Mucosa of descending colon (tissue), 3 donors: ENCODE data around the gene ZNF3. TPM values are rescaled to one million over a fixed set of nuclear protein-coding genes. Genes with fewer than 3 reads are reported as not detected.
A peak's percentile ranks its signal among the peaks of the same experiment; 100 is the strongest.

Experiments
- ATAC-seq: fragments of 200-7000 bp; cut with Tn5 transposase; one replicate; pipeline ENCODE4 v1.9.1; 2020; ENCODE audit warnings: mild to moderate bottlenecking, moderate library complexity
- DNase-seq, 3 donors: peaks; one replicate each; pipeline ENCODE4 v3.0.0-alpha.2; 2020
- H3K36me3 ChIP-seq: fragments of 200-600 bp; one replicate; pipeline ENCODE4 v1.8.0; 2021; ENCODE audit warnings: low read depth, mild to moderate bottlenecking
- H3K4me1 ChIP-seq: fragments of 200-600 bp; one replicate; pipeline ENCODE4 v1.8.0; 2021; ENCODE audit warnings: low read depth, mild to moderate bottlenecking
- H3K4me3 ChIP-seq: fragments of 200-600 bp; one replicate; pipeline ENCODE4 v1.8.0; 2021; ENCODE audit warnings: mild to moderate bottlenecking
- H3K9me3 ChIP-seq: fragments of 200-600 bp; one replicate; pipeline ENCODE4 v1.8.0; 2021; ENCODE audit warnings: mild to moderate bottlenecking
- CTCF ChIP-seq: fragments of 200-600 bp; IDR thresholded peaks from one replicate; pipeline ENCODE4 v1.8.0; 2022; ENCODE audit warnings: antibody characterized with exemption, mild to moderate bottlenecking
- intact Hi-C, 2 donors: fragments of 100-400 bp; cut with DNase I in 1 of 2; cut with micrococcal nuclease in 1 of 2; formaldehyde crosslinking; loops; one replicate each; pipeline versions ENCODE4 v1.11.0 to v1.11.1; 2022; cut with DNase I, micrococcal nuclease
- microRNA-seq: library from miRNA; unstranded; fragments of <30 nt; microRNA quantifications from one replicate; pipeline ENCODE4, GENCODE V29; 2019
- total RNA-seq, 3 donors: library from RNA; stranded (reverse); fragmentation: NEBNext Ultra II Directional in 2 of 3; extraction: Animal tissue kit (Norgen Biotek cat#: 25700) in 2 of 3; gene quantifications; one replicate each; pipeline versions ENCODE4 v1.2.1 to v1.2.4, GENCODE V29; 2021 to 2023
- donor health status: DM: no; HTN: no; CAD: no; lungs with moderate emphysema.
- donor health status: DM: no; HTN: no; CAD: no.
- donor health status: DM: no; HTN: yes; CAD: no.

Gene ZNF3
- total RNA-seq, 3 donors from 2014 or later = 32.6 to 46.1 (median 35.8) TPM

GRCh38 chr7:100024020-100024619 is 57.4 kb downstream of the ZNF3 start:
- TF ChIP-seq CTCF = no peak
- Histone ChIP-seq H3K4me3 (no peak overlapping the region), H3K4me1 (peaks cover 19% of the 10 kb centered on the region), H3K36me3 (peaks cover 9% of the 10 kb centered on the region), H3K9me3 (no peaks in the 10 kb centered on the region)
- intact Hi-C loops = no loop called here
- DNase-seq = no peak
- no peak for ATAC-seq

GRCh38 chr7:100023526-100023925 is 58.0 kb downstream of the ZNF3 start:
- TF ChIP-seq CTCF = no peak
- peaks cover 9% of the 10 kb centered on the region for H3K36me3 ChIP-seq
- H3K4me3 ChIP-seq = no peak overlapping the region
- intact Hi-C loops = no loop called here
- H3K9me3 ChIP-seq = no peaks in the 10 kb centered on the region
- DNase-seq = no peak
- ATAC-seq = no peak
- H3K4me1 ChIP-seq = peaks cover 23% of the 10 kb centered on the region

- intact Hi-C loops = no loop called here
- ATAC-seq = peak; percentile 98
- Histone ChIP-seq H3K36me3 (peaks cover 9% of the 10 kb centered on the region), H3K4me1 (peaks cover 31% of the 10 kb centered on the region), H3K4me3 (no peak overlapping the region), H3K9me3 (no peaks in the 10 kb centered on the region)
- DNase-seq = peak in 2 of 3 donors; percentile 62 to 82
- TF ChIP-seq CTCF = no peak
Observed at GRCh38 chr7:100022621-100023020, 58.9 kb downstream of the ZNF3 start.

- ATAC-seq (no peak), DNase-seq (no peak)
- Histone ChIP-seq H3K4me3 (no peak overlapping the region), H3K4me1 (peaks cover 41% of the 10 kb centered on the region), H3K36me3 (peaks cover 9% of the 10 kb centered on the region), H3K9me3 (no peaks in the 10 kb centered on the region)
- intact Hi-C loops = no loop called here
- no peak for TF ChIP-seq CTCF
Observed at GRCh38 chr7:100021297-100021696, 60.2 kb downstream of the ZNF3 start.

Small RNAs within 50 kb of the gene (microRNA-seq; reads per million reads assigned to microRNA genes)
- gene MIR106B (1,647 reads per million, percentile 85 among the genes with 10 or more reads in this experiment), gene MIR25 (489 reads per million, percentile 78 among the genes with 10 or more reads in this experiment), gene MIR93 (3,312 reads per million, percentile 90 among the genes with 10 or more reads in this experiment)

Other genes starting within 250 kb of the ZNF3 start
- gene OR2AE1, start 204.7 kb downstream of the ZNF3 start, total RNA-seq = under 1 TPM in 1 of 3 donors, not detected in 2; 0.47 TPM
- 10 to 100 TPM; 22.2 to 29.2 (median 25.2) TPM for gene TRIM4, start 162.2 kb downstream of the ZNF3 start, total RNA-seq
- not detected for gene GJC3, start 152.1 kb downstream of the ZNF3 start, total RNA-seq
- gene AZGP1, start 105.7 kb downstream of the ZNF3 start, total RNA-seq = 1 to 10 TPM; 3.8 to 7.9 (median 6.0) TPM
- gene ZKSCAN1, start 66.1 kb downstream of the ZNF3 start, total RNA-seq = 100 to 1,000 TPM; 105 to 153 (median 129) TPM
- gene ZSCAN21, start 31.9 kb downstream of the ZNF3 start, total RNA-seq = 10 to 100 TPM in 1 of 3 donors, 1 to 10 TPM in 2; 6.9 to 13.9 (median 7.7) TPM
- gene COPS6, start 7.2 kb upstream of the ZNF3 start, total RNA-seq = 10 to 100 TPM; 61.8 to 98.5 (median 76.1) TPM
- 10 to 100 TPM; 62.7 to 92.2 (median 65.5) TPM for gene MCM7, start 19.7 kb upstream of the ZNF3 start, total RNA-seq
- 10 to 100 TPM; 18.0 to 30.9 (median 23.9) TPM for gene AP4M1, start 19.9 kb upstream of the ZNF3 start, total RNA-seq
- gene TAF6, start 37.6 kb upstream of the ZNF3 start, total RNA-seq = 10 to 100 TPM; 31.6 to 62.5 (median 34.2) TPM
- 10 to 100 TPM in 1 of 3 donors, 1 to 10 TPM in 2; 7.8 to 19.4 (median 8.6) TPM for gene CNPY4, start 37.9 kb upstream of the ZNF3 start, total RNA-seq
- 1 to 10 TPM; 2.5 to 4.9 (median 3.2) TPM for gene MBLAC1, start 45.2 kb upstream of the ZNF3 start, total RNA-seq
- 100 to 1,000 TPM; 135 to 221 (median 187) TPM for gene LAMTOR4, start 67.2 kb upstream of the ZNF3 start, total RNA-seq
- gene TRAPPC14, start 77.0 kb upstream of the ZNF3 start, total RNA-seq = 10 to 100 TPM; 36.7 to 78.9 (median 49.0) TPM
- 1 to 10 TPM; 5.4 to 8.0 (median 6.1) TPM for gene GAL3ST4, start 86.9 kb upstream of the ZNF3 start, total RNA-seq
- gene GPC2, start 95.7 kb upstream of the ZNF3 start, total RNA-seq = 1 to 10 TPM; 3.4 to 6.2 (median 5.1) TPM
- gene STAG3, start 96.2 kb upstream of the ZNF3 start, total RNA-seq = 1 to 10 TPM; 2.4 to 6.4 (median 2.8) TPM
- gene PVRIG, start 138.2 kb upstream of the ZNF3 start, total RNA-seq = 1 to 10 TPM in 1 of 3 donors, under 1 TPM in 1, not detected in 1; 0.76 to 1.4 TPM
- not detected for gene SPDYE3, start 226.0 kb upstream of the ZNF3 start, total RNA-seq